HG02798 (cell line): Measurements from ENCODE around the gene GRIN2B.

Experiments used
- ATAC-seq: cut with Tn5 transposase; IDR thresholded peaks from one replicate; pipeline ENCODE4 v1.9.1; 2021; ENCODE audit warnings: mild to moderate bottlenecking; ENCODE audit not compliant: unreplicated experiment, poor library complexity

GRIN2B gene

GRCh38 chr12:13981296-13981962, at the start of gene GRIN2B:
Gene GRIN2B, minus strand, starts transcription at chr12:13981602. Its CDS starts 115,394 bp downstream, at chr12:13866208.
- no peak for ATAC-seq

DNA sequence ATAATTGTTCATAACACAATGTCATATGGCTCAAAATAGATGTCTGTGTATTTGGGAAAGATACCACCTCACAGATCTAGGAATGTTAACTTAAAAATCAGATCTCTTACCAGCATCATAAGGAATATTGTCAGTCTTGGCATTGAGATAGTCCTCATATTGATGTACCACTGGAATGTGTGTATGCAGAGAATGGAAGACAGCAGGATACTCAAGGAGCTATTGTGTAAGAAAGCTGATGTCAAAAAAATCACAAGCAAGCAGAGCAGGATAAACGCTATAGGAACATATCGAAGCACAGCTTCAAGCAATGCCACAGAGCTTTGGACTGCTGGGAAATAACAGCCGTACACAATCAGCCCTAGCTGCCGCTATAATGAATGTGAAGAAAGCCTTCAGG, 45.1 kb upstream of the GRIN2B start:
- no peak for ATAC-seq

DNA sequence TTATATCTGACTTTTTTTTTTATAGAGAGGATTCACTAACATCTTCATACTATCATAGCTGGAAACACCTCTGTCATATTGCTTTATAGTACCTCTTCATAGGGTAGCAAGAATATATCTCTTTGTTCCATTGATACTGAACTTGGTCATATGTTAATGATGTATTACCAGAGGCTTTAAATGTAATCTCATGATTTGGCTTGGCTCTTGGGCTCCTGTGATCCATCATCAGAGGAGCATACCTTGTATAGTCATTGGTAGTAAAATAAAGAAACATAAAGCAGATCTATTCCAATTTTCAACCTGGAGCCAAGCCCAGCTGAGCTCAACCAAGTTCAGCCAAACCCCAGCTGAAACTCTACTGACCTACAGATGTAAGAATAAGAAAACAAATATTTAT, 43.2 kb upstream of the GRIN2B start:
- ATAC-seq, result no peak

DNA sequence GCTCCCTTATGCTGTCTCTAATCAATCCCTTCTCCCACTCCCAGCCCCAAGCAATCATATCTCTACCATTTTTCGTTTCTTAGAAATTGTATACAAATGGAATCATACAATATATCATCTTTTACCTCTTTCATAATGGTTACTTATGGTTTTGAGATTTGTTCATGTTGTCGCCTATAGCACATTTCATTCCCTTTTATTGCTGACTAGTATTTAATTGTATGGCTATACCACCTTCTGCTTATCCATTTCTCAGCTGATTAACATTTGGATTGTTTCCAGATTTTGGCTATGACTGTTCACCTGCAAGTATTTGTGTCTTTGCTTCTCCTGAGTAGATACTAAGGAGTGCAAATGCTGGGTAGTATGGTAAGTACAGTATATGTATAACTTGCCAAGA, 36.7 kb upstream of the GRIN2B start:
- no peak for ATAC-seq

DNA sequence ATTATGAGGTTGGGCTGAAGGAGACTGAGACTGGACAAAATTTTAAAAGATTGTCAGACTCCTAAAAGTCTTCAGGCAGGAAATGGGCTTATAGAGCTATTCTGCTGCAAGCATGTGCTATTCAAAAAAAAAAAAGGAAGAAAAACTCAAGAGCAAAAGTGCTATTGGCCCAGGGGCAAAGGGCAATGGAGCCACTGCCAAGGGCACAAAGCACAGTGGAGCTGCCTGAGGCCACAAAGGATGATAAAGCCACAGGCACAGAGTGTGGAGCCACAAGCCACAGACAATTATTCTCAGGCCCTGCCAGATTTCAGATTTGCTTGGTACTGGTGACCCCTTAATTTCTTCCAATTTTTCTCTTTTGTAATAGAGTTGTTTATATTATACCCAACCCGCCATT, 29.6 kb upstream of the GRIN2B start:
- no peak for ATAC-seq

- no peak for ATAC-seq
Measured at GRCh38 chr12:14007639-14008038, 26.2 kb upstream of the GRIN2B start.

GRCh38 chr12:13992585-13992984, 11.2 kb upstream of the GRIN2B start:
- no peak for ATAC-seq

DNA sequence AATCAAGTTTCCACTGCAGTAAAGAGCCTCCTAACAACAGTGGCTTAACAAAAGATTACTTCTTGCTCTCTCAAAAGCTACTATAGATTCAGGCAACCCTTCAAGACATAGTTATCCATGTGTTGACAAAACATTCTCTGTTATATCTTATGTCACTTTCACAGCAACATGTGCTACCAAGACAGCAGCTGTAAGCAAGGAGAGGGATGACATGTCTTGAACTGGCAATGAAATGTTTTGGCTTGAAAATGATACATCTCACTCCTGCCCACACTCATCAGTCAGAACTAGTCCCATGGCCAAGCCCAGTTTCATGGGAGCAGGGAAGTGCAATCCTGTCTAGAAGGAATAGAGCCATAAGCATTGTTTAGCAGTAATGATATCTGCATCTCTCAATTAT, 10.7 kb upstream of the GRIN2B start:
- ATAC-seq, result no peak

DNA sequence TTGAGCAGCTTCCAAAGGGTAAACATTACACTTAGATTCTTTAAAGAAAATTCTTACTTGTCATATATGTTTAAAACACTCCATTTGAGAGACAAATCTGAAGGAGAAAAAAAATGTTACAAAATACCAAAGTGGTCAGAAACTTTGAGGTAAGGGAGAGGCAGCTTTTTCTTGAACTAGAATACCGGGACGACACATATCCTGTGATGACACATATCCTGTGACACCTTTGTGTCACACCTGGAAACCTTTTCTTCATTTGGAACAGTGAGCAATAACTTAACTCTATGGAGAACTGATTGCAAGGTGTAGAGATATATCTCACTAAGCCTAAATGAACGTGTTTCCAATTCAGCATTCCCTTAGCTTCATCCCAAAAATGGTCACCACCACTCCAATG, 4.6 kb upstream of the GRIN2B start:
- ATAC-seq, result no peak

- no peak for ATAC-seq
Measured at GRCh38 chr12:13981990-13982389, 588 bp upstream of the GRIN2B start.

- ATAC-seq, result no peak
Measured at GRCh38 chr12:13980538-13981295, 685 bp downstream of the GRIN2B start.

GRCh38 chr12:13979772-13980378, 1.5 kb downstream of the GRIN2B start:
- no peak for ATAC-seq

- no peak for ATAC-seq
Measured at GRCh38 chr12:13978876-13979275, 2.5 kb downstream of the GRIN2B start.

DNA sequence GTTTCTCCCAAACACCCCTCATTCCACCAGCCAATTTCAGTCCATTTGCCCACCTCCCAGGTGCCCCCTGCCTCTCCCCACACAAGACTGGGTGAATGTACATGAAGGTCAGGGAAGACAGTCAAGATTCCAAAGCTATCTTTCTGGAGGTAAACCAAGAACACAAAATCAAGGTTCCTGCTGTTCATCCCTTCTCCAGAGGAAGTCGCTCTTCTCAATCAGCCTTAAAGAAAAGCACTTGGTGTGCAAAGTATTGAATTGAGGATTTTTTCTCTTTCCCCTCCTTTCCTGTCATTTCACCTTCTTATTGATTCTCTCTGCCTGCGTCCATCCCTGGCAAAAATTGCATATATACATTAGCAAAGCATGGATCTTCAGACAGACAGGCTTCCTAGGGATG, 4.5 kb downstream of the GRIN2B start:
- no peak for ATAC-seq

GRCh38 chr12:13976028-13976584, 5.3 kb downstream of the GRIN2B start:
- ATAC-seq, result no peak

DNA sequence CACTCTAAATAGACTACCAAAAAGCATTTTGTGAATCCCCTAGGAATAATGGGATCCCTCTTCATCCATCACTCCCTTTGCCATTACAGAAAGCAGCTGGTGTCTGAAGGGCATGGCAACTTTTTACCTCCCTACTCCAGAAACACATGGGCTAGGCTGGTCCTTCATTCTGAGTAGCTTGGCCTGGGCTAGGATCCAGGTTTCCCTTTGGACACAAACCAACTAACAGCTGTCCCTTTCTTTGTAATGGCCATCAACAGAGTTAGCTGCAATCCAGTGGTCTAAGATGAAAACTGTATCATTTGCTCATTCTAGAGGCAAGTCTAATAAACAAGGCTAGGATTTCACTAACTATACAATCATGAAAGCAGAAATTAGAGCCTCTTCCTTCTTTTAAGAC, 7.4 kb downstream of the GRIN2B start:
- ATAC-seq, result no peak

DNA sequence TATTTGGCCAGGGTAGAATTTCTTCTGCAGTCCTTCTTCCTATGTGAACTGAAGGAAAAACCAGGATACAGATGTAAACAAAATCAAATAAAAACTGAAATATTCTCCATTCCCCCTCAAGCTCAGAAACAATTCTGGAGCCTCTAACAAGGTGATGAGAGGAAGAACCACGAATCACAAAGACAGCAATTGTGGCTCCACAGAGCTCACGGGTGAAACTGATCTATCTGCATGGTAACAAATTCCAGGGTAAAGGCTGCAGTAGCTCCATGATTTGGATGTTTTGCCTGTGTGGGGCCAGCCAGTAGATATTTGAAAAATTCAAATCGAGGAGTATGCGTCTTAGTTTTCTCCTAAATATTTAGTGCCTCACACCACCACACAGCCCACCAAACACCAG, 10.6 kb downstream of the GRIN2B start:
- no peak for ATAC-seq

DNA sequence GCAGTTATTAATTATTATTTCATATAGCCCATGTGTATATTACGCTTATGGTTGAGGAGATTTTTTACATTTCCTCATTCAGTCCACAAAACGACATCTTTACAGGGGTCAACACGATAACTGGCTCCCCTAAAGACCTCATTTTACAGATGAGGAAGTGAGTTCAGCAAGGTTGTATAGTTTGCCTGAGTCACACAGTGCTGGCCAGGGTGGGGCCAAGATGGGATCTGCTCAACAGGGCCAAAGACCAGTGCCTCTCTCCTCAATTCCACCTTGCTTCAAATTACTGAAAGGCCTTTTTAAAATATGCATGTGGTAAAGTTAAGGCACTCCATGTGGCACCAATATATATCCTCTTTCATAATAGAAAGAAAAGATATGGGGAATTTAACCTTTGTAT, 13.1 kb downstream of the GRIN2B start:
- no peak for ATAC-seq

- ATAC-seq, result no peak
Measured at GRCh38 chr12:13964666-13965065, 16.7 kb downstream of the GRIN2B start.

DNA sequence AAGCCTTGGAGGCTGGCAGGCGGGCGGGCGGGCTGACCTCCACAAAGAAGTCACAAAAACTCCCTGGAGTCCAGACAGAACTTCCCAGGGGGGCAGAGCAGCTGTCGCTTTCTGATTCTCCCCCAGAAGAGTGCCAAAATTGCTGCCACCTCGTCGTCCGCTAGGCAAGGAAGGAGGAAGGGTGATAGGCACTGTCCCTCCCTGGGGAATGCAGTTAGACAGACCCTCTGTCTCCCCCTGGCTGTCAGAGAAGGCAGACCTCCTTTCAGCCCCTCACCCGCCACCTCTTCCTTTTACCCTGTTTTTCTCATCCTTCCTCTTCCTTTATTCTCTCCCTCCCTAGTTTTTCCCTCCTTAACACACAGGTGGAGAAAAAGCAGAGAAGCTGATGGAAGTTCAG, 18.7 kb downstream of the GRIN2B start:
- ATAC-seq, result no peak

GRCh38 chr12:13961971-13962370, 19.4 kb downstream of the GRIN2B start:
- ATAC-seq, result no peak
